ENCODE data around the gene APOBEC2. TPM values are rescaled to one million over a fixed set of nuclear protein-coding genes. Genes with fewer than 3 reads are reported as not detected.

APOBEC2 gene
- not detected in 2 replicates for total RNA-seq

GRCh38 chr6:41053041-41053440, at the start of gene APOBEC2:
APOBEC2 (plus strand) TSS chr6:41053202; CDS start chr6:41053348, 146 bp downstream.

GRCh38 chr6:41039060-41039998, 13.7 kb upstream of the APOBEC2 start, which contains the start of gene UNC5CL:
UNC5CL (minus strand) TSS chr6:41039221; CDS start chr6:41035074, 4,147 bp downstream.

GRCh38 chr6:41042226-41043055, 10.6 kb upstream of the APOBEC2 start, which contains the start of gene TSPO2:
TSPO2 (plus strand) TSS chr6:41042467; CDS start chr6:41042986, 519 bp downstream.

GRCh38 chr6:41071923-41072835, 19.2 kb downstream of the APOBEC2 start, which contains the start of gene OARD1:
OARD1 (minus strand) TSS chr6:41072356; CDS start chr6:41071634, 722 bp downstream.

GRCh38 chr6:41072836-41073202, 19.8 kb downstream of the APOBEC2 start, which contains the start of gene NFYA:
NFYA (plus strand) TSS chr6:41072974; CDS start chr6:41079090, 6,116 bp downstream.

Other genes with a start within 250 kb of the APOBEC2 start
- under 0.01 and 0.06 TPM in 2 replicates for gene UNC5CL, start 14.0 kb upstream of the APOBEC2 start, total RNA-seq
- not detected in 2 replicates for gene TSPO2, start 10.7 kb upstream of the APOBEC2 start, total RNA-seq
- 7.0 and 12.4 TPM in 2 replicates for gene OARD1, start 19.2 kb downstream of the APOBEC2 start, total RNA-seq
- 9.6 and 29.5 TPM in 2 replicates for gene NFYA, start 19.8 kb downstream of the APOBEC2 start, total RNA-seq
- gene TREML1, start 101.1 kb downstream of the APOBEC2 start, total RNA-seq = not detected in 2 replicates
- gene TREM2, start 109.9 kb downstream of the APOBEC2 start, total RNA-seq = not detected in 2 replicates
- not detected in 2 replicates for gene TREML2, start 147.9 kb downstream of the APOBEC2 start, total RNA-seq
- not detected in 2 replicates for gene TREML4, start 175.1 kb downstream of the APOBEC2 start, total RNA-seq
- gene TREM1, start 233.5 kb downstream of the APOBEC2 start, total RNA-seq = not detected in 2 replicates

Measured in bladder microvascular endothelial cell (primary cell).